ENCODE data around the gene DCAF15. TPM values are rescaled to one million over a fixed set of nuclear protein-coding genes. Genes with fewer than 3 reads are reported as not detected.

The DCAF15 gene
- total RNA-seq, 1 donor from 2014 or later: 21.0 TPM

DNA sequence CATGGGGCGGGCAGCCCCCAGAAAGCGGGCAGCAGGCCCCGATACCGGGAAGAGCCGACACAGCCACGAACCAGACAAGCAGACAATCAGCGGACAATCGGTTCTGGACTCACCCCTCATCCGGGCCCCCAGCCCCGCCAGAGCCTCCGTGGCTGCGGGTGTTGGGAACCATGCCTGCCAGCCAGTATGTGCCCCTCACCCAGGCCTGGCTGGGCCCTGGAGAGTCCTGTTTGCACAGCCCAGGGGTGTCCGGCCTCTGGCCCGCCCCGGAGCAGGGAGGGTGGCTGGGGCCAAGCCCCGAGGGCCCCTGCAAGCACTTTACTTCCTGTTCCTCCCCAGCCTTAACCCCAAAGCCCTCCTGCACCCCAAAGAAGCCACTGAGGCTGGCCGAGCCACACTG, 21.9 kb upstream of the DCAF15 start:
- peaks cover 17% of the 10 kb centered on the region for H3K36me3 Mint-ChIP-seq (ENCODE audit: low read depth)
- H3K4me3 Mint-ChIP-seq (ENCODE audit: unreplicated experiment): no peak overlapping the region
- H3K4me1 Mint-ChIP-seq (ENCODE audit: low read depth): no peaks in the 10 kb centered on the region
- H3K9me3 Mint-ChIP-seq (ENCODE audit: low read depth): no peaks in the 10 kb centered on the region
- no peak overlapping the region for H3K27ac Mint-ChIP-seq (ENCODE audit: unreplicated experiment)
- TF ChIP-seq CTCF (IDR thresholded peaks at IDR 0.05): no peak
- no peak for DNase-seq (ENCODE audit: low spot score)
- H3K27me3 Mint-ChIP-seq (ENCODE audit: low read depth): no peaks in the 10 kb centered on the region

DNA sequence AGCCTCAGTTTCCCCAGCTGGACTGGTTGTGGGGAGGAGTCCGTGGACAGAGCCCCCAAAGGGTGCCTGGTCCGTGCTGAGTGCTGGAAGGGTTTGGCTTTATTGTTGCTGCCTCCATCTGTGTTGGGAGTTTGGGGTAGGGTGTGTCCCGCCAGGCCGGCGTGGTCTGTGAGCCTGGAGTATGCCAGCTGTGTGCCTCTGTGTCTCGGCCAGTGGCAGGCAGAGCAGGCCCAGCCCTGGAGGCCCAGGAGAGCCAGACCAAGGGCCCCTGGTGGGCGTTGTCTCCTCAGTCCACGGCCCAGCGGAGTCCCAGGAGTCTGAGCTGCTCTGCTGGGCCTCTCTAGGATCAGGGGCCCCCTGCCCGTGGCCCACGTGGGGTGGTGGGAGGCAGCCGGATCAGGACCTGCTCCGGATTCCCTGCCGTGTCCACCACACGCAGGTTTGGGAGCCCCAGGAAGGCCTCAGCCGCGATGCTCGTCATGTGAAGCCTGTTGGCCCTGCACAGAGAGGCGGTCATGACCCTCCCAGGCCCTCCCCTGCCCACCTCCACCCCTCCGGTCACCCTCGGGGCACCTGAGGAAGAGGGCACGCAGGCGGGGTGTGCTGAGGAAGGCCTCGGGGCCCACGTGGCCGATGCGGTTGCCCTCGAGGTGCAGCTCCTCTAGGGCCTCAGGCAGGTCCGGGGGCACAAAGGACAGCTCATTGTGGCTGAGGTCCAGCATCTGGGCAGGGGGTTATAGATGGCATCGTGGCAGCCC, 20.7 kb upstream of the DCAF15 start:
- TF ChIP-seq CTCF (IDR thresholded peaks at IDR 0.05): no peak
- DNase-seq (ENCODE audit: low spot score): no peak
- Mint-ChIP-seq H3K9me3 (ENCODE audit: low read depth) (no peaks in the 10 kb centered on the region), H3K4me3 (ENCODE audit: unreplicated experiment) (no peak overlapping the region), H3K4me1 (ENCODE audit: low read depth) (peaks cover 4% of the 10 kb centered on the region), H3K36me3 (ENCODE audit: low read depth) (peaks cover 11% of the 10 kb centered on the region), H3K27ac (ENCODE audit: unreplicated experiment) (peak overlapping the region; percentile 3), H3K27me3 (ENCODE audit: low read depth) (no peaks in the 10 kb centered on the region)

DNA sequence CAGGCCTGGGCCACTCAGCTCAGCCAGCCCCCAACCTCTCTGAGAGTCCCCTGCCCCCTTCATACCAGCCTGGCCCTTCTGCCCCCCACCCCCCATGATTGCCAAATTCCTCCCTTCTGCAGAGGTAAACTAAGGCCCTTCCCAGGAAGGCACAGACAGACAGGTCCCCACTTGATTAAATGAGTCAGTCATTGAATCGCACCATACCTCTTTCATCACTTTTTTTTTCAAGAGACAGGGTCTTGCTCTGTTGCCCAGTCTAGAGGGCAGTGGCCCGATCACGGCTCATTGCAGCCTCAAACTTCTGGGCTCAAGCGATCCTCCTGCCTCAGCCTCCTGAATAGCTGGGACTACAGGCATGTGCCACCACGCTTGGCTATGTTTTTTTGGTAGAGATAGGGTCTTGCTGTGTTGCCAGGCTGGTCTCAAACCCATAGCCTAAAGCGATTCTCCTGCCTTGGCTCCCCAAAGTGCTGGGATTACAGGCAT, 20.1 kb upstream of the DCAF15 start:
- Mint-ChIP-seq H3K4me3 (ENCODE audit: unreplicated experiment) (no peak overlapping the region), H3K36me3 (ENCODE audit: low read depth) (peaks cover 6% of the 10 kb centered on the region), H3K27ac (ENCODE audit: unreplicated experiment) (no peak overlapping the region), H3K4me1 (ENCODE audit: low read depth) (peaks cover 4% of the 10 kb centered on the region), H3K9me3 (ENCODE audit: low read depth) (no peaks in the 10 kb centered on the region), H3K27me3 (ENCODE audit: low read depth) (no peaks in the 10 kb centered on the region)
- no peak for TF ChIP-seq CTCF (IDR thresholded peaks at IDR 0.05)
- DNase-seq (ENCODE audit: low spot score): no peak

DNA sequence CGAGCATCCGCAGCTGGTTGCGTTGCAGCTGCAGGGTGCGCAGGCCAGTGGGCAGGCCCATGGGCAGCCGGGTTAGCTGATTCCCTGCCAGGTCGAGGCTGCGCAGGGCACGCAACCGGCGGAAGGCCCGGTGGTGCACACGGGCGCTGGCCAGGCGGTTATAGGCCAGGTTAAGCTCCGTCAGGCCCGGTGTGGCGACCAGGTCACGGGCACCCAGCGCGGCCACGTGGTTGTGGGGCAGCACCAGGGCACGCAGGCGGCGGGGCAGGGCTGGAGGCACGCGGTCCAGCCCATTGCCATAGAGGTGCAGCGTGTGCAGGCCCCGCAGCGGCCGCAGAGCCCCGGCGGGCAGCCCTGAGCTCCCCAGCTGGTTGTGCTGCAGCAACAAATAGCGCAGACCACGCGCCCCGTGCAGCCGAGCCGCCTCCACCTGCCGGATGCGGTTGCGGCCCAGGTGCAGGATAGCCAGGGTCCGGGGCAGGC, 19.4 kb upstream of the DCAF15 start:
- H3K27me3 Mint-ChIP-seq (ENCODE audit: low read depth): no peaks in the 10 kb centered on the region
- no peak for DNase-seq (ENCODE audit: low spot score)
- no peak overlapping the region for H3K27ac Mint-ChIP-seq (ENCODE audit: unreplicated experiment)
- TF ChIP-seq CTCF (IDR thresholded peaks at IDR 0.05): no peak
- H3K4me1 Mint-ChIP-seq (ENCODE audit: low read depth): peaks cover 9% of the 10 kb centered on the region
- no peaks in the 10 kb centered on the region for H3K9me3 Mint-ChIP-seq (ENCODE audit: low read depth)
- no peak overlapping the region for H3K4me3 Mint-ChIP-seq (ENCODE audit: unreplicated experiment)
- peaks cover 4% of the 10 kb centered on the region for H3K36me3 Mint-ChIP-seq (ENCODE audit: low read depth)

- Mint-ChIP-seq H3K4me1 (ENCODE audit: low read depth) (peaks cover 9% of the 10 kb centered on the region), H3K27ac (ENCODE audit: unreplicated experiment) (no peak overlapping the region), H3K27me3 (ENCODE audit: low read depth) (no peaks in the 10 kb centered on the region), H3K4me3 (ENCODE audit: unreplicated experiment) (no peak overlapping the region), H3K9me3 (ENCODE audit: low read depth) (no peaks in the 10 kb centered on the region), H3K36me3 (ENCODE audit: low read depth) (no peaks in the 10 kb centered on the region)
- no peak for DNase-seq (ENCODE audit: low spot score)
- no peak for TF ChIP-seq CTCF (IDR thresholded peaks at IDR 0.05)
Observed at GRCh38 chr19:13934785-13935109, 17.6 kb upstream of the DCAF15 start.
